GM23338 (cell line): ENCODE results near the gene APOM. TPM values are rescaled to one million over a fixed set of nuclear protein-coding genes. Genes with fewer than 3 reads are reported as not detected.

ENCODE experiments used
- ATAC-seq: fragments of 200-7000 bp; cut with Tn5 transposase; 3 replicates; pipeline ENCODE4 v1.9.1; 2020
- DNase-seq: peaks from one replicate; pipeline ENCODE4 v3.0.0-alpha.2; 2015; ENCODE audit warnings: low spot score
- H2AFZ ChIP-seq: fragments of 200-600 bp; sonication (generic); 2 replicates; pipeline ENCODE4 v1.8.0; 2016; ENCODE audit warnings: antibody characterized with exemption, mild to moderate bottlenecking, moderate library complexity
- H3F3A ChIP-seq: fragments of 200-600 bp; sonication (generic); replicated peaks from 2 replicates; pipeline ENCODE4 v1.8.0; 2017; ENCODE audit warnings: antibody characterized with exemption, mixed run types, low read depth
- H3K27ac ChIP-seq: fragments of 200-600 bp; sonication (generic); 2 replicates; pipeline ENCODE4 v1.6.1; 2016; ENCODE audit warnings: low read depth
- H3K27me3 ChIP-seq: fragments of 200-600 bp; sonication (generic); 2 replicates; pipeline ENCODE4 v1.8.0; 2016; ENCODE audit warnings: mild to moderate bottlenecking, mixed run types, moderate library complexity; ENCODE audit not compliant: insufficient read depth
- H3K36me3 ChIP-seq: fragments of 200-600 bp; sonication (generic); 2 replicates; pipeline ENCODE4 v1.8.0; 2016; ENCODE audit warnings: mild to moderate bottlenecking; ENCODE audit not compliant: insufficient read depth
- H3K4me1 ChIP-seq: fragments of 200-600 bp; sonication (generic); 2 replicates; pipeline ENCODE4 v1.8.0; 2016; ENCODE audit warnings: mild to moderate bottlenecking, moderate library complexity; ENCODE audit not compliant: insufficient read depth
- H3K4me2 ChIP-seq: fragments of 200-600 bp; sonication (generic); 2 replicates; pipeline ENCODE4 v1.7.1; 2017; ENCODE audit warnings: mixed run types
- H3K4me3 ChIP-seq: fragments of 200-600 bp; sonication (generic); 2 replicates; pipeline ENCODE4 v1.6.1; 2016; ENCODE audit warnings: mixed run types
- H3K79me2 ChIP-seq: fragments of 200-600 bp; sonication (generic); replicated peaks from 2 replicates; pipeline ENCODE4 v1.8.0; 2017; ENCODE audit warnings: mild to moderate bottlenecking; ENCODE audit not compliant: insufficient read depth
- H3K9me2 ChIP-seq: fragments of 200-600 bp; sonication (generic); 2 replicates; pipeline ENCODE4 v1.8.0; 2017; ENCODE audit not compliant: insufficient read depth
- H4K20me1 ChIP-seq: fragments of 200-600 bp; sonication (generic); replicated peaks from 2 replicates; pipeline ENCODE4 v1.8.0; 2017; ENCODE audit warnings: mild to moderate bottlenecking; ENCODE audit not compliant: insufficient read depth
- H3K27ac Mint-ChIP-seq: 2 replicates; pipeline ENCODE4 v1.8.0; 2020; ENCODE audit warnings: inconsistent platforms, mild to moderate bottlenecking, moderate library complexity, mixed read lengths
- H3K27me3 Mint-ChIP-seq: 3 replicates; pipeline ENCODE4 v1.8.0; 2022; ENCODE audit warnings: low read depth, mild to moderate bottlenecking, moderate library complexity, mixed read lengths, inconsistent platforms; ENCODE audit not compliant: insufficient read depth, poor library complexity
- H3K36me3 Mint-ChIP-seq: 3 replicates; pipeline ENCODE4 v1.8.0; 2021; ENCODE audit warnings: low read depth, mild to moderate bottlenecking, inconsistent platforms, moderate library complexity, mixed read lengths
- H3K4me1 Mint-ChIP-seq: 3 replicates; pipeline ENCODE4 v1.8.0; 2020; ENCODE audit warnings: mild to moderate bottlenecking, inconsistent platforms, mixed read lengths
- H3K4me3 Mint-ChIP-seq: 3 replicates; pipeline ENCODE4 v1.8.0; 2021; ENCODE audit warnings: moderate library complexity, mild to moderate bottlenecking, inconsistent platforms, mixed read lengths
- H3K9me3 Mint-ChIP-seq: 3 replicates; pipeline ENCODE4 v1.8.0; 2020; ENCODE audit warnings: moderate library complexity, mild to moderate bottlenecking, inconsistent platforms, mixed read lengths
- CREB1 ChIP-seq: fragments of 250-450 bp; sonication (Bioruptor Pico); IDR thresholded peaks from 2 replicates; pipeline ENCODE4 v1.5.0; 2020; ENCODE audit warnings: low read depth, mild to moderate bottlenecking, moderate library complexity
- CTCF ChIP-seq, 2 experiments: fragments of 200-600 bp in 1 of 2; sonication (generic) in 1 of 2; conservative IDR thresholded peaks; 2 replicates each; pipeline versions ENCODE4 v1.5.1 to v1.6.1; 2016 to 2017; ENCODE audit warnings: antibody characterized with exemption in 2 of 2, low read depth in 2 of 2, mild to moderate bottlenecking in 2 of 2, moderate library complexity in 1 of 2
- ETS1 ChIP-seq: IDR thresholded peaks from 2 replicates; pipeline ENCODE4 v1.6.1; 2016; ENCODE audit warnings: antibody characterized with exemption
- POLR2AphosphoS5 ChIP-seq: IDR thresholded peaks from 2 replicates; pipeline ENCODE4 v1.6.1; 2016; ENCODE audit warnings: antibody characterized with exemption, low read depth
- REST ChIP-seq: IDR thresholded peaks from one replicate; pipeline ENCODE4 v1.6.1; 2018; ENCODE audit warnings: antibody characterized with exemption; ENCODE audit not compliant: unreplicated experiment
- ZNF114 ChIP-seq: fragments of 250-450 bp; sonication (Bioruptor Pico); IDR thresholded peaks from 2 replicates; pipeline ENCODE4 v1.5.0; 2020; ENCODE audit warnings: mild to moderate bottlenecking, moderate library complexity
- ZNF462 ChIP-seq: fragments of 250-450 bp; sonication (Bioruptor Pico); IDR thresholded peaks from 2 replicates; pipeline ENCODE4 v1.5.0; 2020; ENCODE audit warnings: mild to moderate bottlenecking, moderate library complexity
- polyA plus RNA-seq: library from polyadenylated mRNA; unstranded; fragments of >200 nt; fragmentation: Nextera tagmentation; extraction: Ambion mirVana; gene quantifications from 2 replicates; pipeline ENCODE4 v1.2.1, GENCODE V29; 2016
- total RNA-seq: library from RNA; depleted of rRNA; stranded (reverse); fragments of >200 nt; shearing (Covaris generic); gene quantifications from 2 replicates; pipeline ENCODE4 v1.2.3, GENCODE V29; 2014

Gene APOM
- total and polyA plus RNA-seq, 2 experiments from 2014 or later: 1.2 to 10.7 TPM

- Histone ChIP-seq H3K4me1 (peaks cover 25% of the 10 kb centered on the region), H3K27me3 (no peaks in the 10 kb centered on the region), H3K4me2 (peak within 1 kb of the TSS; percentile 70), H3K9me2 (no peaks in the 10 kb centered on the region), H4K20me1 (no peaks in the 10 kb centered on the region), H3K27ac (peak within 1 kb of the TSS; percentile 66; the same call in 1 of the 2 replicates), H2AFZ (peak within 1 kb of the TSS; percentile 78), H3K36me3 (no peaks in the 10 kb centered on the region), H3K79me2 (no peaks in the 10 kb centered on the region; the same call in 1 of the 2 replicates), H3F3A (no peaks in the 10 kb centered on the region), H3K4me3 (peak within 1 kb of the TSS; percentile 35; the same call in 1 of the 2 replicates)
- H3K9me3 Mint-ChIP-seq: no peaks in the 10 kb centered on the region
- peak within 1 kb of the TSS; percentile 31 for H3K4me3 Mint-ChIP-seq
- H3K27ac Mint-ChIP-seq: peak within 1 kb of the TSS; percentile 54
- DNase-seq (no peak), ATAC-seq (no peak)
- TF ChIP-seq CREB1 (CRISPR knock-in tag) (no peak), REST (no peak), CTCF (conservative IDR thresholded peaks at IDR 0.05; ENCODE audit: low read depth in 2 of 2) (no peak), ETS1 (no peak), ZNF114 (CRISPR knock-in tag) (no peak), POLR2AphosphoS5 (no peak), ZNF462 (CRISPR knock-in tag) (no peak)
- H3K27me3 Mint-ChIP-seq: peaks cover 9% of the 10 kb centered on the region
- H3K36me3 Mint-ChIP-seq: peaks cover 8% of the 10 kb centered on the region; the same call in 2 of the 3 replicates
- H3K4me1 Mint-ChIP-seq: peaks cover 29% of the 10 kb centered on the region
Measured at GRCh38 chr6:31614684-31615578, 40.8 kb upstream of the APOM start, which contains the start of gene AIF1. TSS of gene AIF1 (plus strand) at chr6:31615234. CDS start at chr6:31615330, 96 bp downstream.
